Neutrophil (primary cell): ENCODE measurements around the gene ITGB5.
"Not testable (repeated sequence)": the region's sequence is repeated elsewhere in the genome, so short reads cannot be mapped to it uniquely, and the experiment has no call there.

ENCODE experiments used
- H3K27ac ChIP-seq: fragments of 200-600 bp; sonication (generic); 2 replicates; pipeline ENCODE4 v1.5.1; 2016; ENCODE audit warnings: mild to moderate bottlenecking, moderate library complexity
- H3K27me3 ChIP-seq: fragments of 200-600 bp; sonication (generic); 2 replicates; pipeline ENCODE4 v1.6.0; 2016; ENCODE audit warnings: mild to moderate bottlenecking
- H3K36me3 ChIP-seq: fragments of 200-600 bp; sonication (generic); 2 replicates; pipeline ENCODE4 v1.5.1; 2017
- H3K4me1 ChIP-seq, 2 experiments: fragments of 200-600 bp in 1 of 2; sonication (generic) in 1 of 2; 1 replicate in 1 of 2; 2 replicates in 1 of 2; pipeline versions ENCODE4 v1.5.1 to v1.6.1; 2013 to 2016; ENCODE audit warnings: low read depth in 1 of 2, low read length in 1 of 2, mild to moderate bottlenecking in 1 of 2, moderate library complexity in 1 of 2; ENCODE audit not compliant: control insufficient read depth in 1 of 2, insufficient read depth in 1 of 2
- H3K4me3 ChIP-seq, 2 experiments: fragments of 200-600 bp in 1 of 2; sonication (generic) in 1 of 2; 1 replicate in 1 of 2; 2 replicates in 1 of 2; pipeline ENCODE4 v1.5.1; 2013 to 2016; ENCODE audit warnings: low read depth in 1 of 2, low read length in 1 of 2, mild to moderate bottlenecking in 1 of 2, moderate library complexity in 1 of 2
- H3K9me3 ChIP-seq: fragments of 200-600 bp; sonication (generic); 2 replicates; pipeline ENCODE4 v1.5.1; 2016
- CTCF ChIP-seq: fragments of 200-600 bp; sonication (generic); IDR thresholded peaks from 2 replicates; pipeline ENCODE4 v1.5.1; 2016; ENCODE audit warnings: antibody characterized with exemption

The ITGB5 gene

GRCh38 chr3:124751501-124751900, 135.7 kb downstream of the ITGB5 start:
- Histone ChIP-seq H3K27ac (no peak overlapping the region), H3K9me3 (no peaks in the 10 kb centered on the region), H3K4me1 (no peaks in the 10 kb centered on the region), H3K36me3 (no peaks in the 10 kb centered on the region), H3K27me3 (no peaks in the 10 kb centered on the region), H3K4me3 (no peak overlapping the region)
- TF ChIP-seq CTCF = no peak

- H3K27ac ChIP-seq, H3K9me3 ChIP-seq, H3K4me3 ChIP-seq, H3K36me3 ChIP-seq, H3K4me1 ChIP-seq, H3K27me3 ChIP-seq: not testable (repeated sequence)
Observed at GRCh38 chr3:124749877-124750276, 137.3 kb downstream of the ITGB5 start.

- Histone ChIP-seq H3K27me3 (no peaks in the 10 kb centered on the region), H3K4me1 (no peaks in the 10 kb centered on the region)
Observed at GRCh38 chr3:124748560-124749198, 138.5 kb downstream of the ITGB5 start.

GRCh38 chr3:124747111-124747981, 139.8 kb downstream of the ITGB5 start:
- no peak for TF ChIP-seq CTCF

More at GRCh38 chr3:124748560-124749198, 138.5 kb downstream of the ITGB5 start:
- H3K36me3 ChIP-seq = peaks cover 14% of the 10 kb centered on the region
- TF ChIP-seq CTCF = no peak
- H3K9me3 ChIP-seq = no peaks in the 10 kb centered on the region
- H3K4me3 ChIP-seq = no peak overlapping the region
- no peak overlapping the region for H3K27ac ChIP-seq

GRCh38 chr3:124745756-124746155, 141.4 kb downstream of the ITGB5 start:
- peaks cover 32% of the 10 kb centered on the region for H3K36me3 ChIP-seq
- no peak overlapping the region for H3K4me3 ChIP-seq
- no peaks in the 10 kb centered on the region for H3K27me3 ChIP-seq
- H3K4me1 ChIP-seq = no peaks in the 10 kb centered on the region
- H3K27ac ChIP-seq = no peak overlapping the region
- no peak for TF ChIP-seq CTCF
- no peaks in the 10 kb centered on the region for H3K9me3 ChIP-seq

More at GRCh38 chr3:124747111-124747981, 139.8 kb downstream of the ITGB5 start:
- Histone ChIP-seq H3K36me3 (peaks cover 21% of the 10 kb centered on the region), H3K27me3 (no peaks in the 10 kb centered on the region), H3K9me3 (no peaks in the 10 kb centered on the region), H3K4me1 (no peaks in the 10 kb centered on the region), H3K27ac (no peak overlapping the region), H3K4me3 (no peak overlapping the region)

- Histone ChIP-seq H3K27ac (no peak overlapping the region), H3K4me1 (no peaks in the 10 kb centered on the region), H3K36me3 (peaks cover 56% of the 10 kb centered on the region), H3K9me3 (no peaks in the 10 kb centered on the region), H3K4me3 (no peak overlapping the region), H3K27me3 (no peaks in the 10 kb centered on the region)
- no peak for TF ChIP-seq CTCF
Observed at GRCh38 chr3:124741027-124741426, 146.1 kb downstream of the ITGB5 start.
